ENCODE results near the gene SRSF4. TPM values are rescaled to one million over a fixed set of nuclear protein-coding genes. Genes with fewer than 3 reads are reported as not detected.
"Not testable (repeated sequence)": the region's sequence is repeated elsewhere in the genome, so short reads cannot be mapped to it uniquely, and the experiment has no call there.

Gene SRSF4
- total and polyA plus RNA-seq, 8 donors, result 66.0 to 138 (median 120) TPM

GRCh38 chr1:29152046-29152805, 29.5 kb downstream of the SRSF4 start:
- Histone ChIP-seq H3K4me1 (peaks cover 4 to 11% of the 10 kb centered on the region in 2 donors), H3K27ac (no peak overlapping the region), H3K4me3 (no peak overlapping the region), H3K36me3 (peaks cover 9 to 100% of the 10 kb centered on the region in 2 donors), H3K9me3 (no peaks in the 10 kb centered on the region), H3K27me3 (no peaks in the 10 kb centered on the region)
- DNase-seq (no peak), ATAC-seq (no peak)
- no peak for TF ChIP-seq CTCF (IDR thresholded peaks at IDR 0.05)
- intact Hi-C loops (cut with DNase I), result no loop called here

- H3K4me1 ChIP-seq; DNase-seq; H3K27me3 ChIP-seq; ATAC-seq; H3K27ac ChIP-seq; H3K4me3 ChIP-seq; H3K9me3 ChIP-seq; intact Hi-C loops (cut with DNase I): not testable (repeated sequence)
- H3K36me3 ChIP-seq, result peaks cover 9 to 100% of the 10 kb centered on the region in 2 donors
These were observed 31.4 kb downstream of the SRSF4 start for GRCh38 chr1:29150346-29150745.

DNA sequence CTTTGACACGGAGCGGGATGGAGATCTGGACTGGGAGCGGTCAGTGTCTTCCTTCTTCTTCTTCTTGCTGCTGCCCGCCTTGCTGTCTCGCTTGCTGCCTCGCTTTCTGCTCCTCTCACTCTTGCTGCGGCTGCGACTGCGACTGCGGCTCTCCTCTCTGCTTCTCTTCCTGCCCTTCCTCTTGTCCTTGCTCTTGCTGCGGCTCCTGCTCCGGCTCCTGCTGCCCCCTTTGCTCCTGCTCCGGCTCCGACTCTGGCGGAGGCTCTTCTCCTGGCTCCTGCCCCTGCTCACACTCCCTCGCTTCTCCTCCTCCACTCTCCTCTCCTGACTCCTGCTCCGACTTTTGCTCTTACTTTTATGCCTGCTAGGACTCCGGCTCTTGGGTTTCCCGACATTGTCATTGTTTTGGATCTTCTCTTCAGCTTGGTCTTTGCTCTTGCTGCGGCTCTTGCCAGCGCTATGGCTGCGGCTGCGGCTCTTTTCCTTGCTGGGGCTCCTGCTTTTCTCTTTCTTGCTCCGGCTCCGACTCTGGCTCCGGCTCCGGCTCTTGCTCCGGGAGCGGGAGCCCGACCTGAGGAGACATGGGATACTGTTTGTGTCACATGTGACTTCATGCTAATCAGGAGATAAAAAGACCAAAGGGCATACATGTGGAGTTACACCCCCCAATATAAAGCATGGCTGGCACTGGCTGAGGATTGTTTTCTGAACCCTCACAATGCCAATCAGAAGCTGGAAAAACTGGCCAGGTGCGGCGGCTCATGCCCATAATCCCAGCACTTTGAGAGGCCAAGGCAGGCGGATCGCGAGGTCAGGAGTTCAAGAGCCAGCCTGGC, 32.8 kb downstream of the SRSF4 start:
- Histone ChIP-seq H3K4me3 (no peak overlapping the region), H3K27ac (no peak overlapping the region), H3K36me3 (peaks cover 5 to 100% of the 10 kb centered on the region in 2 donors), H3K4me1 (no peaks in the 10 kb centered on the region), H3K9me3 (no peaks in the 10 kb centered on the region), H3K27me3 (no peaks in the 10 kb centered on the region)
- intact Hi-C loops (cut with DNase I), result no loop called here
- no peak for TF ChIP-seq CTCF (IDR thresholded peaks at IDR 0.05)
- DNase-seq (no peak), ATAC-seq (no peak)

- no peaks in the 10 kb centered on the region for H3K9me3 ChIP-seq
- no peak for TF ChIP-seq CTCF (IDR thresholded peaks at IDR 0.05)
- intact Hi-C loops (cut with DNase I), result no loop called here
- H3K36me3 ChIP-seq, result peaks cover 4 to 83% of the 10 kb centered on the region in 2 donors
- DNase-seq, result no peak
- H3K4me3 ChIP-seq, result no peak overlapping the region
- no peaks in the 10 kb centered on the region for H3K4me1 ChIP-seq
- no peak overlapping the region for H3K27ac ChIP-seq
- no peak for ATAC-seq
- no peaks in the 10 kb centered on the region for H3K27me3 ChIP-seq
These were observed 35.8 kb downstream of the SRSF4 start for GRCh38 chr1:29145739-29146437.

DNA sequence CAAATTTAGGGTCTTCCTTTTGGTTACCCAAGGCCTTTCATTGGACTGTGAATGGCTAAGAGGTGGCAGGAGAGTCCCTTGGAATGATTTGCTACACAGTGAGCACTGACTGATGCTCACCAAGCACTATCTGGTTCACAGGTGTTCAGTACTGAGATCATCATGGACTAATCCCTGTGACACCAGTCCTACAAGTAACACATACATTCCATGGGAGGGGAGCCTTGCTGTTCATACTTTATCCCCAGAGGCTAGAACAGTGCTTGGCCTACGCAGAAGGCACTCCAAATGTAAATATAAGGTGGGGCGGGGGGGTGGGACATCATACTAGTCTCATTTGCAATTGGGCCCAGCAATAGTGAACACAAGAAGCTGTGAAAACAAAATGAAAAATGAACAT, 37.5 kb downstream of the SRSF4 start:
- ATAC-seq (no peak), DNase-seq (no peak)
- H3K9me3 ChIP-seq, result no peaks in the 10 kb centered on the region
- no peaks in the 10 kb centered on the region for H3K27me3 ChIP-seq
- no peak overlapping the region for H3K27ac ChIP-seq
- H3K4me1 ChIP-seq, result no peaks in the 10 kb centered on the region
- no peak overlapping the region for H3K4me3 ChIP-seq
- peaks cover 0 to 66% of the 10 kb centered on the region in 2 donors for H3K36me3 ChIP-seq
- no peak for TF ChIP-seq CTCF (IDR thresholded peaks at IDR 0.05)
- intact Hi-C loops (cut with DNase I), result no loop called here
